ENCODE measurements around the gene CNOT6. TPM values are rescaled to one million over a fixed set of nuclear protein-coding genes. Genes with fewer than 3 reads are reported as not detected.
"Not testable (repeated sequence)": the region's sequence is repeated elsewhere in the genome, so short reads cannot be mapped to it uniquely, and the experiment has no call there.

The CNOT6 gene
- total RNA-seq, 4 donors from 2014 or later, result 11.0 to 17.8 (median 15.0) TPM

- Histone ChIP-seq H3K4me1 (peaks cover 19% of the 10 kb centered on the region), H3K27me3 (no peaks in the 10 kb centered on the region), H3K4me3 (no peak overlapping the region), H3K27ac (no peak overlapping the region), H3K36me3 (no peaks in the 10 kb centered on the region), H3K9me3 (no peaks in the 10 kb centered on the region)
- no peak for TF ChIP-seq EP300 (IDR thresholded peaks at IDR 0.05)
- TF ChIP-seq POLR2AphosphoS5 (IDR thresholded peaks at IDR 0.05), result no peak
- no peak for TF ChIP-seq CTCF (IDR thresholded peaks at IDR 0.05)
- no peak for TF ChIP-seq POLR2A (IDR thresholded peaks at IDR 0.05)
- no peak for DNase-seq (ENCODE audit: low spot score in 2 of 2)
- 84% methylated on average over 5 of the region's 5 CpGs for WGBS
These were observed 28.2 kb downstream of the CNOT6 start for GRCh38 chr5:180522330-180522729.

GRCh38 chr5:180523629-180524466, 29.7 kb downstream of the CNOT6 start:
- WGBS, result 41% methylated on average over 4 of the region's 4 CpGs
- no peak overlapping the region for H3K27ac ChIP-seq
- no peaks in the 10 kb centered on the region for H3K27me3 ChIP-seq
- no peak for DNase-seq (ENCODE audit: low spot score in 2 of 2)
- no peaks in the 10 kb centered on the region for H3K9me3 ChIP-seq
- H3K4me1 ChIP-seq, result peaks cover 19% of the 10 kb centered on the region
- TF ChIP-seq POLR2A (IDR thresholded peaks at IDR 0.05), result no peak
- no peak for TF ChIP-seq CTCF (IDR thresholded peaks at IDR 0.05)
- TF ChIP-seq EP300 (IDR thresholded peaks at IDR 0.05), result no peak
- no peak for TF ChIP-seq POLR2AphosphoS5 (IDR thresholded peaks at IDR 0.05)
- H3K36me3 ChIP-seq, result no peaks in the 10 kb centered on the region
- no peak overlapping the region for H3K4me3 ChIP-seq

- DNase-seq (ENCODE audit: low spot score in 2 of 2), result no peak
- H3K27me3 ChIP-seq, result no peaks in the 10 kb centered on the region
- peaks cover 7% of the 10 kb centered on the region for H3K36me3 ChIP-seq
- TF ChIP-seq POLR2AphosphoS5 (IDR thresholded peaks at IDR 0.05) (no peak), CTCF (IDR thresholded peaks at IDR 0.05) (no peak), EP300 (IDR thresholded peaks at IDR 0.05) (no peak), POLR2A (IDR thresholded peaks at IDR 0.05) (no peak)
- no peak overlapping the region for H3K4me3 ChIP-seq
- no peak overlapping the region for H3K27ac ChIP-seq
- WGBS, result 95% methylated on average over 4 of the region's 4 CpGs
- no peaks in the 10 kb centered on the region for H3K9me3 ChIP-seq
- peaks cover 19% of the 10 kb centered on the region for H3K4me1 ChIP-seq
These were observed 31.2 kb downstream of the CNOT6 start for GRCh38 chr5:180525399-180525798.

- Histone ChIP-seq H3K4me3 (no peak overlapping the region), H3K4me1 (peaks cover 19% of the 10 kb centered on the region), H3K27me3 (no peaks in the 10 kb centered on the region), H3K36me3 (peaks cover 12% of the 10 kb centered on the region), H3K27ac (no peak overlapping the region), H3K9me3 (no peaks in the 10 kb centered on the region)
- no peak for DNase-seq (ENCODE audit: low spot score in 2 of 2)
- 80% methylated on average over 4 of the region's 4 CpGs for WGBS
- TF ChIP-seq CTCF (IDR thresholded peaks at IDR 0.05) (no peak), EP300 (IDR thresholded peaks at IDR 0.05) (no peak), POLR2AphosphoS5 (IDR thresholded peaks at IDR 0.05) (no peak), POLR2A (IDR thresholded peaks at IDR 0.05) (no peak)
These were observed 32.1 kb downstream of the CNOT6 start for GRCh38 chr5:180526269-180526668.

- H3K36me3 ChIP-seq, result peaks cover 23% of the 10 kb centered on the region
- DNase-seq (ENCODE audit: low spot score in 2 of 2), result no peak
- H3K9me3 ChIP-seq, result no peaks in the 10 kb centered on the region
- H3K27ac ChIP-seq, result no peak overlapping the region
- peaks cover 9% of the 10 kb centered on the region for H3K4me1 ChIP-seq
- TF ChIP-seq POLR2AphosphoS5 (IDR thresholded peaks at IDR 0.05) (no peak), EP300 (IDR thresholded peaks at IDR 0.05) (no peak), CTCF (IDR thresholded peaks at IDR 0.05) (no peak), POLR2A (IDR thresholded peaks at IDR 0.05) (no peak)
- no peak overlapping the region for H3K4me3 ChIP-seq
- H3K27me3 ChIP-seq, result no peaks in the 10 kb centered on the region
- WGBS, result 93% methylated on average over 15 of the region's 15 CpGs
These were observed 33.5 kb downstream of the CNOT6 start for GRCh38 chr5:180527659-180528058.

GRCh38 chr5:180531036-180531585, 36.9 kb downstream of the CNOT6 start:
- 93% methylated on average over 18 of the region's 43 CpGs for WGBS
- not testable (repeated sequence) for H3K9me3 ChIP-seq; H3K27ac ChIP-seq; H3K27me3 ChIP-seq; H3K4me1 ChIP-seq; DNase-seq (ENCODE audit: low spot score in 2 of 2); H3K4me3 ChIP-seq
- peaks cover 30% of the 10 kb centered on the region for H3K36me3 ChIP-seq

All from suprapubic skin (tissue), 4 donors.